ENCODE measurements around the gene ERC1. TPM values are rescaled to one million over a fixed set of nuclear protein-coding genes. Genes with fewer than 3 reads are reported as not detected.

Gene ERC1
- total RNA-seq, 1 experiment from 2014 or later = 40.4 TPM

GRCh38 chr12:1226951-1227350, 235.9 kb downstream of the ERC1 start:
- no peak overlapping the region for H3K4me3 ChIP-seq (ENCODE audit: low read depth in 2 of 2, low read length in 2 of 2)
- POLR2A ChIA-PET = no interaction called here
- no TSS peak for BruUV-seq (replicated peaks)
- H3K27me3 ChIP-seq (ENCODE audit: control insufficient read depth, insufficient read depth, low read length) = no peaks in the 10 kb centered on the region
- no peak for DNase-seq (ENCODE audit: low read depth, low spot score)
- no peaks in the 10 kb centered on the region for H3K9me3 ChIP-seq (ENCODE audit: control insufficient read depth, insufficient read depth, low read depth, low read length)
- no peak overlapping the region for H3K27ac ChIP-seq (ENCODE audit: low read length)
- in situ Hi-C loops (cut with HindIII; ENCODE audit: low pct_unique_long_range_greater_than_20kb, low sequenced_read_pairs) (no loop called here), intact Hi-C loops (cut with micrococcal nuclease; ENCODE audit: unreplicated experiment) (no loop called here)
- H3K4me1 ChIP-seq (ENCODE audit: control insufficient read depth, insufficient read depth, low read length) = no peaks in the 10 kb centered on the region
- ATAC-seq = no peak
- H3K36me3 ChIP-seq (ENCODE audit: control insufficient read depth, insufficient read depth, low read length) = no peaks in the 10 kb centered on the region; the same call in 1 of the 2 replicates
- TF ChIP-seq CTCF (IDR thresholded peaks at IDR 0.05) (no peak), REST (IDR thresholded peaks at IDR 0.05; ENCODE audit: insufficient read depth in 1 of 2, low read depth in 2 of 2, low read length in 1 of 2) (no peak), SIN3A (IDR thresholded peaks at IDR 0.05; ENCODE audit: borderline replicate concordance, insufficient read depth, low read depth, low read length) (no peak), POLR2AphosphoS5 (IDR thresholded peaks at IDR 0.05; ENCODE audit: low read depth, low read length) (no peak), TCF7L2 (IDR thresholded peaks at IDR 0.05; ENCODE audit: low read depth, low read length) (no peak)
- CTCF ChIA-PET = no interaction called here

- in situ Hi-C loops (cut with HindIII; ENCODE audit: low pct_unique_long_range_greater_than_20kb, low sequenced_read_pairs) (no loop called here), intact Hi-C loops (cut with micrococcal nuclease; ENCODE audit: unreplicated experiment) (no loop called here)
- no TSS peak for BruUV-seq (replicated peaks)
- DNase-seq (ENCODE audit: low read depth, low spot score) (no peak), ATAC-seq (no peak)
- ChIA-PET POLR2A (no interaction called here), CTCF (no interaction called here)
- no peak overlapping the region for H3K27ac ChIP-seq (ENCODE audit: low read length)
- H3K4me1 ChIP-seq (ENCODE audit: control insufficient read depth, insufficient read depth, low read length) = no peaks in the 10 kb centered on the region
- no peaks in the 10 kb centered on the region for H3K27me3 ChIP-seq (ENCODE audit: control insufficient read depth, insufficient read depth, low read length)
- TF ChIP-seq REST (IDR thresholded peaks at IDR 0.05; ENCODE audit: insufficient read depth in 1 of 2, low read depth in 2 of 2, low read length in 1 of 2) = no peak
- H3K36me3 ChIP-seq (ENCODE audit: control insufficient read depth, insufficient read depth, low read length) = no peaks in the 10 kb centered on the region
- H3K9me3 ChIP-seq (ENCODE audit: control insufficient read depth, insufficient read depth, low read depth, low read length) = no peaks in the 10 kb centered on the region
- H3K4me3 ChIP-seq (ENCODE audit: low read depth in 2 of 2, low read length in 2 of 2) = no peak overlapping the region
These were observed 243.1 kb downstream of the ERC1 start for GRCh38 chr12:1234073-1234472.
